Activated CD4-positive, alpha-beta T cell treated with anti-CD3 and anti-CD28 coated beads, Interleukin-2, amount 50 U/mL, for 1 hour (primary cell): ENCODE data around the gene CHST7.
A peak's percentile ranks its signal among the peaks of the same experiment; 100 is the strongest.

ENCODE experiments used
- DNase-seq: peaks from one replicate; pipeline ENCODE4 v3.0.0-alpha.2; 2020

CHST7 gene

GRCh38 chrX:46610070-46610658 lies 36.6 kb downstream of the CHST7 start:
- DNase-seq: no peak

- DNase-seq: peak; percentile 9
Measured at GRCh38 chrX:46611658-46612362, 38.2 kb downstream of the CHST7 start.

DNA sequence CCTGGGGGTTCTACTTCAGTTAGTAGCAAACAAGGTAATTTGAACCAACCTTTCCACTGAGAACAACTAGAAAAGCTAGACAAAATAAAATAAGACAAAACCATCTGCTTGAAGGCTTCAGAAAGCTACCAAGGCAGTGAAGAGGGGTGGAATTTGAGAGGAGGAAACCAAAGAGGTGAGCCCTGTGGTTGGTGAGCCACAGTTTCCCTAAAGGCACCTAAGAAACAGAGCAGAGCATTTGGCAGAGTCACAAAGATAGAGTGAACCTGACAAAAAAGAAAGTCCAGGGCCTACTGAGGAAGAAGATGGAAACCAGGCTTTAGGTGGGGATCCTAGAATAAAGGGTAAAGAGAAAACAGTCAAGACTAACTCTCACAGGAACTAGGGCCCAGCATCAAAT lies 44.3 kb downstream of the CHST7 start:
- no peak for DNase-seq

GRCh38 chrX:46618947-46619346 lies 45.4 kb downstream of the CHST7 start:
- no peak for DNase-seq

- DNase-seq: no peak
Measured at GRCh38 chrX:46620505-46620904, 46.9 kb downstream of the CHST7 start.

DNA sequence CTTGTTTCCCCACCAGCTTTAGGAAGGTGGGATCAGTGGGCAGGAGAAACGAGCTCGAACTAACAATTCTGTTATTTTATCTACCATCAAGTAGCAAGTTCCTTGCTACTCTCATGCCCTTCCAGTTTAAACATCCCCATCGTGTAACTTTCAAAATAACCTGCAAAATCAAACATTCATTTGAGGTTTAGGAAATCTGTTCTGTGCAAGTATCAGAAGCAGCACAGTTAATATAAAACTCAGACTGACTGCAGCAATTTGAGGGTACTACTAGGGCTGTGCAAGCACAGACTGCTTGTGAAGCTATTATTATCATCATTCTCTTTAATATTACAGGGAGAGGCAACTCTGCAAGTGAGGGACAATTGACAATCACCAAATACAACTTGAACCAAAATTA lies 48.0 kb downstream of the CHST7 start:
- DNase-seq: no peak

- DNase-seq: no peak
Measured at GRCh38 chrX:46624090-46624786, 50.7 kb downstream of the CHST7 start.

DNA sequence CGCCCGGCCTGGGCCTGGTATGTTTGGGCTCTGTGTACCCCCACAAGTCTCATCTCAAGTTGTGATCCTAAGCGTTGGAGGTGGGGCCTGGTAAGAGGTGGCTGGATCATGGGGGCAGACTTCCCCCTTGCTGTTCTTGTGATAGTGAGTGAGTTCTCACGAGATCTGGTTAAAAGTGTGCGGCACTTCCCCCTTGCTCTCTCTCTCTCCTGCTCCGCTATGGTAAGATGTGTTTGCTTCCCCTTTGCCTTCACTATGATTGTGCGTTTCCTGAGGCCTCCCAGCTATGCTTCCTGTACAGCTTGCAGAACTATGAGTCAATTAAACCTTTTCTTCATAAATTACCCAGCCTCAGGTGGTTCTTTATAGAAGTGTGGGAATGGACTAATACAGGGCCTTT lies 53.0 kb downstream of the CHST7 start:
- DNase-seq: no peak

DNA sequence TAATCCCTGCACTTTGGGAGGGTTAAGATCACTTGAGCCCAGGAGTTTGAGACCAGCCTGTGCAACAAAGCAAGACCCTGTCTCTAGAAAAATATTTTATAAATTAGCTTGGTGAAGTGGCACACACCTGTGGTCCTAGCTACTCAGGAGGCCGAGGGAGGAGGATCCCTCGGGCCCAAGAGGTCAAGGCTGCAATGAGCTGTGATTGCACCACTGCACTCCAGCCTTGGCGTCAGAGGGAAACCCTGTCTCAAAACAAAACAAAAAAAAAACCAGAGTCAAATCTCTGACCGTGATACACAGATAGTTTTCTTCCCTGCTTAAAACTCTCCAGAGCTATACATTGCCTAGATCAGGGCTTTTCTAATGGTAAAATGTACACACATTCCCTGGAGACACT lies 53.5 kb downstream of the CHST7 start:
- DNase-seq: no peak

GRCh38 chrX:46627711-46628419 lies 54.3 kb downstream of the CHST7 start:
- no peak for DNase-seq

DNA sequence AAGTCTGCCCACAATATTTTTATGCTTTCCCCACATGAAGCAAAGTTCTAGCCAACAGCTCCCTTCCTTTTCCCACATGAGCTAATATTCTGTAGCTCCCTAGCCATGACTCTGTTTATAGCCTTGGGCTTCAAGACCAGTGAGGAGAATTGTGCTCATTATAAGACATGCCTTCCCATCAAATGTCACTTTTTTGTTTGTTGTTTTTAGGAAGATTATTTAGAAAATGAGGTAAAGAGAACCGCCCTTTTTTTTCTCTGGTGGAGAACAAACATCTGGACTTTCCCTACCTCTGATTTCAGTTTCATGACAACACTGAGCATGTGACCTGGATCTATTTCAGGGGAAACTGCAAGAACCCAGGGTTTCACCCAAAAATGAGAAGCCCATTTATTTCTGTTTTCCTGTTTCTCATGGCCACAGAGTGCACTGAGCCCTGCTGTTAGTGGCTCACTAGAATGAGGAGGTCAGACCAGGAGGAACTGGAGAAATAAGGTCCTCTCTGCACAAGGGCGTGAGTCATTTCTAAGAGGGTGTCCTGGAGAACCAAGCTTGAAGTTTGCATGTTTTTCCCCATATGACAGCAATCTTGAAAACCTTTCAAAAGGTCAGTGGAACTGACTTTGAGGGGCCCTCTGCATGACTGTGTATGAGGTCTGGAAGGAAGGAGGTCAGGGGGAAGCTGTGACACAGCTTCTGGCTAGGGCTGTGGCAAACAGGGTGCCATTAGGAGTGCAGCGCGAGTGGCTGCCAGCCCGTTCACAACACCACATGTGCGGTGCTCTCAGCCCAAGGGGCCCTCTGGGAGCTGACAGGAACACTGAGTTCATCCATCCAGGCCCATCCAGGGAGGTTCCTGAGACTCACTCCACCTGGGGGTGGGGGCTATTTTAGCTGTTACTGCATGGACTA lies 55.2 kb downstream of the CHST7 start:
- DNase-seq: no peak

- DNase-seq: no peak
Measured at GRCh38 chrX:46630141-46630540, 56.6 kb downstream of the CHST7 start.

DNA sequence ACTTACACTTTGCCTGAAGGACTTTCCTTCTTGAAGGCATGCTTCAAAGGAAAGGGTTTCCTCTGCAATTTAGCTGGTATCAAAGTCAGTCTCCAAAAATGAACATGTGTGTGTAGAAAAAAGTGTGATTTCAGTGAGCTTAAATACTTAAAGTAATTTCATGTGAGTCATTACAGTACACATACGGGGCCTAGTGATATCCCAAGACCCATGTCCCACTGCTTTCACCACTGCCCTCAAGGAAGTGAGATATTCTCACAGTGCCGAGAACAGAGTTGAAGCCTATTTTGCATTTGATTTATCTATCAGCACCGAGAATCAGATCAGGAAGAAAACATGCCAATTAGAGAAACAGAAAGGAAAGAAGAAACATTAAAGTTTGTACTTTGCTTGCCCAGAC lies 61.0 kb downstream of the CHST7 start:
- no peak for DNase-seq

DNA sequence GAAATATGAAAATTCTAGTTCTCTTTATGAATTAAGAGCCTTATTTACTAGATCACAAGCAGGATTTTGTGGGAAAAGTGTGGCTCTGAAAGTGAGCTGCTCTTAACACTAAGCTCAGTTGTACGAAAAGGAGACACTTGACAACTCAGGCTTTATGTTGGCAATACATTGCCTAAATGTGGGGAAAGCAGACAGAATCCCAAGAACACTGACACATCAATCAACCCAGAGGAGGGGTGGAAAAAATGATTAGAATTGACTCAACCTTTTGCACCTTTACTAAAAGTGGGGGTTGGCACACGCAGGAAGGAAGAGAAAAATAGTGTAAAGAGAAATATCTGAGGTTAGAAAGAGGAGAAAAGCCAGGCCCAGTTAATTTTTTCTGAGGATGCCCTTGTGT lies 61.6 kb downstream of the CHST7 start:
- DNase-seq: no peak

- no peak for DNase-seq
Measured at GRCh38 chrX:46636223-46636622, 62.7 kb downstream of the CHST7 start.

DNA sequence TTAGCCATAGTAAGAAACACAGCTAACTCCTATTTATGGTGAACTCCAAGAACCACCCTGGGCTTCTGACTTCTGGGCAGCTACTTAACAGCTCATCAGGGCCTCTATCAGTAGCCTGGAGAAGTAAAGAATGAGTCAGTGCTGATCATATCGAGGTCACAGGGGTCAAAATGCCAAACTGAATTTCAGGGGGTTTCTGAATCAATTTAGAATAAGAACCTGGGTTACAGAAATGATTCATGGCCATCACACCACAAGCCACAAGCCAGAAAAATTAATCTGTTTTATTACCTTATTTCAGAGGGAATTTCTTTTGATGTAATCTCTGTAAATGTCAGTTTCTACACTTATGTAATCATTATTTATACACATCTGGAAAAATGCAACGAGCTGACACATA lies 64.4 kb downstream of the CHST7 start:
- DNase-seq: no peak

DNA sequence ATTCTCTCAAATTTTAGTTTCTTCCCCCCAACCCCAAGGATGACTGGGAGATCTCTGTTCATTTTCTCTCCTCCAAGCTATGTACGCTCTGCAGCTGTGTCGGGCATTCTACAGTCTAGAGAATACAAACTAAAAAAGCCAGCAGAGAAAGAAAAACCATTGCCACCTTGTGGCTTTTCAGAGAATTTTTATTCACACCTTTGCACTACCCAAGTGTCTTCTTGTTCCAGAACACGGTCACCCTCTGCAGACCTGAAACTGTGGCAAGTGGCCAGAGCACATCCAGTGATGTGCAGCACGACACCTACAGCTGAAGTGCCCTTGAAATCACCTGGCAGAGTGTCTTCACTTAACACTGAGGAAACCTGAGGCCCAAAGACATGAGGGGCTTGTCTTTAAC lies 68.6 kb downstream of the CHST7 start:
- no peak for DNase-seq

DNA sequence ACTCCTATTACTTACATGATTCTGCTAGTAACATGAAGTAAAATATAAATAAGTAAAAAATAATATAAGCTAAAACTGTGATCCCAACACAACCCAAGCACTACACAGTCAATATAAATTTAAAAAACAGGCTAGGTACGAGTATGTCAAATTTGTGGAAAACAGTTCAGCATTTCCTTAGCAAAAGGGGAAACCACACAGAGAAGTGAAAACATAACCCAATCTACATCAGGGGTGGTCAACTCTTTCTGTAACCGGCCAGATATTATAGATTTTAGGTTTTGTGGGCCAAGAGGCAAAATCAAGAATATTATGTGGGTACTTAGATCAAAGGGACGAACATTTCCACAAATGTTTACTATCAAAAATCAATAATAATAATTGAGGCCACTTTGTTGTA lies 70.1 kb downstream of the CHST7 start:
- DNase-seq: no peak

DNA sequence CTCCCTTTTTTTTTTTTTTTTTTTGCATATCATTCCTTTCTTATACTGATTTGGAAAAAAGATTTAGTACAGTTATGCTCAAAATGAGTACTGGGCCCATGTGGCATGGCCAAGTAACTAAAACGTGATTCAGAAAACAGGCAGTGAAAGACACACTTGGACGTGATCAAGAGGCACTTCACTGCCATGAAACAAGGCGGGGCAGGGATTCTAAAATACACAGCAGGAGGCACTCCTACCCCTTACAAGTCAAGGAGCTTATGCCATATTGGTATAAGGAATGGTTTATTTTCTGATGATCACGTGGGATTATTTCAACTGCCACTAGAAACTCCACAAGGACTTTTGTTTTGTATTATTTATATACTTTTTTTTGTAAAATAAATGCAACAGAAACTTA lies 72.0 kb downstream of the CHST7 start:
- no peak for DNase-seq

DNA sequence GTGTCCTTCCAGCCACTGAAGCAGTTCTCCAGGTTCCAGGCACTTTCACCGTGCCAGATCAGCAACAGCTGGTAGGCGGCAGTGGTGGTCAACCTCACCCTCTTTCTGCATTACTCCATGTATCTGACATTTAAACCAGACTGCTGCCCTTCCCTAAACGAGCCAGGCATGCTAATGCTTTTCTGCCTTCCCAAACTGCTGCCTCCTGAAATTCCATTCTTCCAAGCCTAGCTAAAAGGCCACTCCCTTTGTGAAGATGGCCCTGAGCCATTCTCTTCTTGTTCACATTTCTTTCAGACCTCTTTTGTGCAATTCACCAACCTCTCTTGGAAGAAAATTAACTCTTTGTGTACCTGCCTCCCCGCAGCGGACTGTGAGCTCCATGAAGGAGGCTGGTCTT lies 73.7 kb downstream of the CHST7 start:
- no peak for DNase-seq
